MM.1S (cell line): ENCODE measurements around the gene PTP4A1.

Source experiments
- DNase-seq: peaks from one replicate; pipeline ENCODE4 v3.0.0-alpha.2; 2015
- H2AFZ ChIP-seq: fragments of 300-600 bp; sonication (generic); 2 replicates; pipeline ENCODE4 v1.6.0; 2016; ENCODE audit warnings: antibody characterized with exemption, low read length
- H3F3A ChIP-seq: fragments of 300-600 bp; sonication (generic); 2 replicates; pipeline ENCODE4 v1.6.1; 2016; ENCODE audit warnings: mild to moderate bottlenecking, antibody characterized with exemption, low read length, moderate library complexity, mixed read lengths; ENCODE audit not compliant: insufficient read depth
- H3K27ac ChIP-seq: fragments of 300-600 bp; sonication (generic); 2 replicates; pipeline ENCODE4 v1.5.1; 2016; ENCODE audit warnings: mild to moderate bottlenecking, low read length
- H3K27me3 ChIP-seq: fragments of 300-600 bp; sonication (generic); replicated peaks from 2 replicates; pipeline ENCODE4 v1.6.0; 2016; ENCODE audit warnings: low read length; ENCODE audit not compliant: insufficient read depth
- H3K36me3 ChIP-seq: fragments of 300-600 bp; sonication (generic); replicated peaks from 2 replicates; pipeline ENCODE4 v1.6.1; 2016; ENCODE audit warnings: mild to moderate bottlenecking, low read length, mixed read lengths; ENCODE audit not compliant: insufficient read depth
- H3K4me1 ChIP-seq: fragments of 300-600 bp; sonication (generic); 2 replicates; pipeline ENCODE4 v1.6.1; 2016; ENCODE audit warnings: low read length, mixed read lengths
- H3K4me2 ChIP-seq: fragments of 300-600 bp; sonication (generic); 2 replicates; pipeline ENCODE4 v1.6.0; 2016; ENCODE audit warnings: low read depth, low read length
- H3K4me3 ChIP-seq: fragments of 300-600 bp; sonication (generic); 2 replicates; pipeline ENCODE4 v1.5.1; 2016; ENCODE audit warnings: low read length, mixed read lengths
- H3K79me2 ChIP-seq: fragments of 300-600 bp; sonication (generic); 2 replicates; pipeline ENCODE4 v1.6.1; 2016; ENCODE audit warnings: mixed run types, low read length, mixed read lengths
- H3K9ac ChIP-seq: fragments of 300-600 bp; sonication (generic); 2 replicates; pipeline ENCODE4 v1.6.1; 2016; ENCODE audit warnings: low read length, mixed read lengths
- H3K9me2 ChIP-seq: fragments of 300-600 bp; sonication (generic); replicated peaks from 2 replicates; pipeline ENCODE4 v1.6.1; 2016; ENCODE audit warnings: mild to moderate bottlenecking, low read length, mixed read lengths; ENCODE audit not compliant: insufficient read depth
- H3K9me3 ChIP-seq: fragments of 300-600 bp; sonication (generic); replicated peaks from 2 replicates; pipeline ENCODE4 v1.6.1; 2016; ENCODE audit warnings: mild to moderate bottlenecking, low read length, mixed read lengths; ENCODE audit not compliant: insufficient read depth
- H4K20me1 ChIP-seq: fragments of 300-600 bp; sonication (generic); 2 replicates; pipeline ENCODE4 v1.6.1; 2016; ENCODE audit warnings: mild to moderate bottlenecking, low read length, moderate library complexity, mixed read lengths; ENCODE audit not compliant: insufficient read depth
- CTCF ChIP-seq: fragments of 300-600 bp; sonication (generic); IDR thresholded peaks from 2 replicates; pipeline ENCODE4 v1.5.1; 2016; ENCODE audit warnings: antibody characterized with exemption, low read length, mixed read lengths
- EZH2 ChIP-seq: fragments of 300-600 bp; sonication (generic); optimal IDR thresholded peaks from 2 replicates; pipeline ENCODE3; 2017; ENCODE audit warnings: low read depth, mild to moderate bottlenecking, antibody characterized with exemption, low read length, mixed read lengths
- EZH2phosphoT487 ChIP-seq: fragments of 300-600 bp; sonication (generic); IDR thresholded peaks from 2 replicates; pipeline ENCODE4 v1.6.1; 2018; ENCODE audit warnings: antibody characterized with exemption, low read length

The PTP4A1 gene

DNA sequence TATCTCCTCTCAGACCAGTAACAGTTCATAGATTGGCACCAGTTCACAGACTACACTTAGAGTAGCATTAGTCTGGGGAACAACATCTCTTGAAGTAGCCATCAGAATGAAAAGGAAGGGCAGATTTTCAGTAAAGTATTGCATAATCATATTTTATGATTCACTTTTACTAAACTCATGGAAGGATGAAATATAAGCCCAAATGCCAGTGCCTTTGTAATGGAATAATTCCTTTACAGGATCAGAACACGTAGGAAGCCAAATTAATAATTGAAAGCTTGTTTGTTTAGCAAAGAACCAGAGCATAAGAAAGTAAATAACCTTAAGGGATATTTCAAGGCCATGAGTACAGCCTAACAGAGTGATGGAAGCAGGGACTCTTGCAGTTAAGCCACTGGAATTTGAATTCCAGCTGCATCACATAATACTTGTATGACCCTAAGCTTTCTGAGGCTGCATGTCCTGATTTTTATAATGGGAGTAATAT is 11.4 kb upstream of the PTP4A1 start:
- H3K27me3 ChIP-seq: no peaks in the 10 kb centered on the region
- H2AFZ ChIP-seq: no peak overlapping the region
- H3K4me1 ChIP-seq: peaks cover 6% of the 10 kb centered on the region; the same call in 1 of the 2 replicates
- no peak overlapping the region for H3K9ac ChIP-seq
- TF ChIP-seq CTCF: no peak
- TF ChIP-seq EZH2phosphoT487: no peak
- TF ChIP-seq EZH2: no peak
- no peak overlapping the region for H3K4me2 ChIP-seq
- H4K20me1 ChIP-seq: no peaks in the 10 kb centered on the region
- H3K36me3 ChIP-seq: no peaks in the 10 kb centered on the region
- H3K79me2 ChIP-seq: no peaks in the 10 kb centered on the region
- no peak overlapping the region for H3K27ac ChIP-seq
- no peak overlapping the region for H3K4me3 ChIP-seq
- no peaks in the 10 kb centered on the region for H3F3A ChIP-seq
- H3K9me2 ChIP-seq: no peaks in the 10 kb centered on the region
- no peaks in the 10 kb centered on the region for H3K9me3 ChIP-seq
- DNase-seq: no peak

DNA sequence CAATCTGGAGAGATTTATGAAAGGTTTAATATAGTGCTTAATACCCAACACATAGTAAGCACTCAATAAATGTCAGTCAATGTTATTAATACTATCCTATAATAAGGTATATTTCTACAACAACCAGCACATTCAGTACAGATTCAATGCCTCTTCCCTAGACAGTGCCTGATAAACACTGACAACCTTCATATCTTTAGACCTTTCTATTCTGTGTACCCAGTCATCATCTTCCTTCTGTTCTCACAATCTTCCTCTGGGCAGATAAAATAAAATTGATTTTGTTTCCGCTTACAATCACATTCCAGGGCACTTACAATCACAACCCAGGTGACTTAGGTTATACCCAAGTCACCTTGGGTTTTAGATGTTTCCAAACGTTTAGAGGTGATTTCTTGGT is 11.0 kb upstream of the PTP4A1 start:
- Histone ChIP-seq H4K20me1 (no peaks in the 10 kb centered on the region), H3K9me2 (no peaks in the 10 kb centered on the region), H3K36me3 (no peaks in the 10 kb centered on the region), H3K79me2 (no peaks in the 10 kb centered on the region), H3F3A (no peaks in the 10 kb centered on the region), H3K27ac (no peak overlapping the region), H3K9ac (no peak overlapping the region), H2AFZ (no peak overlapping the region), H3K27me3 (no peaks in the 10 kb centered on the region), H3K9me3 (no peaks in the 10 kb centered on the region), H3K4me3 (no peak overlapping the region), H3K4me1 (peaks cover 6% of the 10 kb centered on the region; the same call in 1 of the 2 replicates), H3K4me2 (no peak overlapping the region)
- no peak for TF ChIP-seq EZH2
- TF ChIP-seq EZH2phosphoT487: no peak
- no peak for TF ChIP-seq CTCF
- DNase-seq: no peak

DNA sequence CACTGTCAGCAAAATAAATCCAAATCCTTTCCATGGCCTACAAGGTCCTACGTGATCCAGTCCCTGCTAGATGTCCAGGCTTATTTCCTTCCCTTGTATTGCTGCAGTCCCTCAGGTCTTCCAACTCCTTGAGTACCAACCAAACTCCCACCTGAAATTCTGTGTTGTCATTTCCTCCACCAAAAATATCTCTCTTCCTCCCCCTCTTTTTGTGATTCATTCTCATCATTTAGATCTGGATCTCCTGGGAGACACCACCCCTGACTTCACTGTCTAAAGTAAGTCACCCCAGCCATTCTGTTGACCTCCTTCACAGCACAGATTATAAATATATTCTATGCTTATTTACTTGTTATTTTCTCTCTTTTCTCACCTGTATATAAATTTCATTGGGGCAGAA is 9.0 kb upstream of the PTP4A1 start:
- no peaks in the 10 kb centered on the region for H3K9me3 ChIP-seq
- no peak overlapping the region for H3K4me3 ChIP-seq
- H3K9me2 ChIP-seq: no peaks in the 10 kb centered on the region
- H3K79me2 ChIP-seq: no peaks in the 10 kb centered on the region
- H4K20me1 ChIP-seq: no peaks in the 10 kb centered on the region
- no peak overlapping the region for H3K27ac ChIP-seq
- peaks cover 6% of the 10 kb centered on the region; the same call in 1 of the 2 replicates for H3K4me1 ChIP-seq
- no peak overlapping the region for H3K4me2 ChIP-seq
- H2AFZ ChIP-seq: no peak overlapping the region
- DNase-seq: no peak
- no peak overlapping the region for H3K9ac ChIP-seq
- TF ChIP-seq CTCF: no peak
- TF ChIP-seq EZH2phosphoT487: no peak
- TF ChIP-seq EZH2: no peak
- no peaks in the 10 kb centered on the region for H3K27me3 ChIP-seq
- H3K36me3 ChIP-seq: no peaks in the 10 kb centered on the region
- H3F3A ChIP-seq: no peaks in the 10 kb centered on the region
